ENCODE results near the gene IKBKG.
"Not testable (repeated sequence)": the region's sequence is repeated elsewhere in the genome, so short reads cannot be mapped to it uniquely, and the experiment has no call there.

IKBKG gene

DNA sequence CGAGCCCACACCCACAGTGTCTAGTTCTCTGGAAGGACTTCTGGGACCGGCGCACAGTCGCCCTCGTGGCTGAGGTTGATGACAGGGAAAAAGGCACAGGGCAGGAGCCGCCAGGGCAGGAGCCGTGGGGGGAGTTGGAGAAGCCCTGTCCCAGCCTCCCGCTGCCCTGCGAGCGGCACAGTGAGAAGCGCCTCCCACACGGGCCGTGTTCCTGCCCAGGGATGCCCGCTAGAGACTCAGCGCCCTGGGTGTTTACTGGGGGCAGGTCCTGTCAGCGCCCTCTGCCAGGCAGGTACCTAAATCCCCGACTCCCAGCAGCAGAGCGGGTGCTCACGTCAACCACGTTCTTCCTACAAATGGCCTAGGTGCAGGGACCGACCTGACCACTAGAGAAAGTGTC, 11.5 kb downstream of the IKBKG start:
- not testable (repeated sequence) for DNase-seq (ENCODE audit: low read depth in 2 of 2)

DNA sequence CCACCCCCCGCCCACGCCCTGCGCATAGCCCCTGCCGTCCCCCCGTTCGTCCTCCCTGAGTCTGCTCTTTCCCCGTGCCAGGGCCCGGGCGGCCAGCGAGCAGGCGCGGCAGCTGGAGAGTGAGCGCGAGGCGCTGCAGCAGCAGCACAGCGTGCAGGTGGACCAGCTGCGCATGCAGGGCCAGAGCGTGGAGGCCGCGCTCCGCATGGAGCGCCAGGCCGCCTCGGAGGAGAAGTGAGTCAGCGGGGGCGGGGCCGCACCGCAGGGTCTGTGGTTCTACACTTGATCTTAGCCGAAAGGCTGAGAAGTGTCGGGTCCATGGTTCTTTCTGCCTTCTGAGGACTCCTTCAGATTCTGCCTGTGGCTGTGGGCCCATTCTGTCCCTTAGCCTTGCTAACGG, 12.9 kb downstream of the IKBKG start:
- not testable (repeated sequence) for DNase-seq (ENCODE audit: low read depth in 2 of 2)

DNA sequence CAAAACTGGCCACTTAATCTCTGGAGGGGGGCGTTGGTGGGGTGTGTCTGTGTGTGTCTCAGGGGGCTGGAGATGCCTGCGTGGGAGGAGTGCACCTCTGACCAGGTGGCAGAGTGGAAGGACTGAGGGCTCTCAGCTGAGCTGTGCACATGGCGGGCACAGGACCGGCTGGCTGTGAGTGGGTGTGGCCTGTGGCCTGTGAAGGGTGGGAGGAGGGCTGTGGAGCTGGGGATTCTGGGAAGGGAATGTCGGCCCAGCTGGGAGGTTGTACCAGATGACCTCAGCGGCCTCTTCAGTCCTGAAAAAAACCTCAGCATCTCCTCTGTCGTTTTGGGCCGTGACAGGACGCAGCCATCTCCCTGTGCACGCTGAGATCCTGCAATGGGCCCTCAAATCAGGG, 14.9 kb downstream of the IKBKG start:
- DNase-seq (ENCODE audit: low read depth in 2 of 2) = not testable (repeated sequence)

DNA sequence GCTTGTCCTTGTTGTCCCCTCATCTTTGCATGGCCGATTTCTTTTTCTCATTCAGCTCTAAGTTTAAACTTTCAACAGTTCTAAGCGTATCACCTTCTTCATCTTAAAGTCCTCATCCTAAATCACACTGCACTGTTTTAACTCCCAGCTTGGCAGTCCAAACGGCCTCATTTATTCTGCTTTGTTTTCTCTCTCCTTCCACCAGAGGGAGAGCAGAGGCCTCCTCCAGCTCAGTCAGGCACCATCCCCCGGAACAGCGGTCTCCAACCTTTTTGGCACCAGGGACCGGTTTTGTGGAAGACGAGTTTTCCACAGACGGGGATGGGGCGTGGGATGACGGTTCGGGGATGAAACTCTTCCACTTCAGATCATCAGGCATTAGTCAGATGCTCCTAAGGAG, 22.9 kb downstream of the IKBKG start:
- not testable (repeated sequence) for DNase-seq (ENCODE audit: low read depth in 2 of 2)

DNA sequence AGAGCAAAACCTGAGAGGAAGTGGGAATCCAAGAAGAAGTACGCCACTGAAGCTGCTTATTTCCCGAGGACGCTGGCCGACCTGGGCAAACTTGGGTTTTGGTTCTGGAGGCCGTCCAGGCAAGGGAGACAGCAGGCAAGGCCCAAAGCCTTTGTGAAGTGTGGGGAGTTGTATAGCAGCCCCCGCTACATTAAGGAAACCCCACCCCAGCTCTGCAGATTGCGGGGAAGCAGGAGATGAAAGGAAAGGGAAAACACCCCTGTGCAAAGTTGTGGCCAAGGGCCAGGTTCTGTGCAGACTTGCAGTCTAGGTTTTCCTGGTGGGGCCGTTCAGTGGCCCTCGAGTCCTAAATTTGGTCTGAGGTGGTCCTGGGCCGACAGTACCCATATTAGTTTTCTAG, 25.6 kb downstream of the IKBKG start:
- DNase-seq (ENCODE audit: low read depth in 2 of 2) = not testable (repeated sequence)

DNA sequence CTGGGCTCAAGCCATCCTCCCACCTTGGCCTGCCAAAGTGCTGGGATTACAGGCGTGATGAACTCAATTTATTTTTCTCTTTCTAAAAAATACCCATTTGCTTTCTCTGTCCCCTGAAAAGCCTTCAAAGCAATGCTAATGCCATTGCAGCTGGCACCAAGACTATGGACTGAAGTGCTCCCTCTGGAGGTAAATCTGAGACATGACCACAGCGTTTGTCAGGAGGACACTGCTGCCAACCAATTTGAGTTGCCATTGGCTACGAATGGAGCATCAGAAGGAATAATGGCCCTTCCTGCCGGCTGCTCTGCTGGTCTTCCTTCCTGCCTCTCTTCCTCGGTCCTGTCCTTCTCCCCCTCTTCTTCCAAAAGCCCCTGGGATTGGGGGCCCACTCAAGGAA, 27.7 kb downstream of the IKBKG start:
- not testable (repeated sequence) for DNase-seq (ENCODE audit: low read depth in 2 of 2)

DNA sequence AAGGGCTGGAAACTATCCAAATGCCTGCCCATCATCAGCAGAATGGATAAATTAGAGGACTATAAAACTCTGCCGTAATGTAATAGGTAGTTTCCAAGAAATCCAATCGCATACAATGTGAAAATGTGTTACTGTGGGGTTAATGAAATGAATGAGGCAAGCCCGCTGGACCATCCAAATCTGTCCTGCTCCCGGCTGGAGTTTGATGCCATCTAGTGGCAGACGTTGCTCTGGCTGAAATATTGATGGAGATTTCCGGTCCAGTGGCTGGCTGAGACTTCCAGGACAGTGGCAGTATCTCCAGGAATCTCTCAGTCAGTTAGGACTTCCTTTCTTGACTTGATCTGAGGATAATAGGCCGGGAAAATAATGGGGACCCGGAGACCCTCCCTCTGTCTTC, 35.6 kb downstream of the IKBKG start:
- not testable (repeated sequence) for DNase-seq (ENCODE audit: low read depth in 2 of 2)

DNA sequence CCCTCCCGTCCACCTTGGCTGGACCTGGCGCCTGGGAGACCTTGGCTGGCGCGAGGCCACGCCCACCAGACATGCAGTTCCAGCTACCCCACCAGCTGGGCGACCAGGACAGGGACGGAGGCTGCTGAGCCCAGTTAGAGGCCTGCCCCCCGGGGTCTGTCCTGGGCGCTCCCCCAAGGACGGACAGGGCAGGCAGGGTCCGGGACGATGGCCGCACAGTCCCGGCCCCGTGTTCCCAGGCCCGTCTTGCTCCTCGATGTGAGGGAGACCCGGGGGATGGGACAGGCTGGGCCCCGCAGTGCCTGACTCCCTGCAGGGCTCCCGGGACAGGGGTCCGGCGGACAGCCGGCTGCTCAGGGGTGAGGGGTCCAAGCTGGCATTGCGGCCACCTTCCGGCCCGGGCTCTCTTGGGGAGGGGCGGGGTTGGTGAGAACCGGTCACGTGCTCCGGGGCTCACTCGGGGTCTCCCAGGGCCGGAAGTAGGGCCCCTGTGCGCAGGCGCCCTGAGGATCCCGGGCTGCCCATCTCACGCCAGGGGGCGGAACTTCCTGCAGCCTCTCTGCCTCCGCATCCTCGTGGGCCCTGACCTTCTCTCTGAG, 37.3 kb downstream of the IKBKG start, which contains the start of gene CTAG1A:
Gene CTAG1A (plus strand): TSS at position 549 of the 599 bp plus-strand sequence. CDS start 74 bp downstream, outside the sequence.
- DNase-seq (ENCODE audit: low read depth in 2 of 2) = not testable (repeated sequence)

DNA sequence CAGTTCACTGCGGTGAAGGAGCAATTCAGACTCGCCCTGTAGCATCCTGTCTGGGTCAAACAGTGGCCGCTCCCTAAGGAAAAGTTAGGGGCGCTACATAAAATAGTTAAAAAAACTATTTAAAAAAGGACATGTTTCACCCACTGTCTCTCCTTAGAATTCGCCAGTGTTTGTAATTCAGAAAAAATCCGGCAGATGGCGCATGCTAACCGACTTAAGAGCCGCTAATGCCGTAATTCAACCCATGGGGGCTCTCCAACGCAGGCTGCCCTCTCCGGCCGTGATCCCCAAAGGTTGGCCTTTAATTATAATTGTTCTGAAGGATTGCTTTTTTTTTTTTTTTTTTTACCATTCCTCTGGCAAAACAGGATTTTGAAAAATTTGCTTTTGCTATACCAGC, 43.0 kb downstream of the IKBKG start:
- DNase-seq (ENCODE audit: low read depth in 2 of 2) = not testable (repeated sequence)

DNA sequence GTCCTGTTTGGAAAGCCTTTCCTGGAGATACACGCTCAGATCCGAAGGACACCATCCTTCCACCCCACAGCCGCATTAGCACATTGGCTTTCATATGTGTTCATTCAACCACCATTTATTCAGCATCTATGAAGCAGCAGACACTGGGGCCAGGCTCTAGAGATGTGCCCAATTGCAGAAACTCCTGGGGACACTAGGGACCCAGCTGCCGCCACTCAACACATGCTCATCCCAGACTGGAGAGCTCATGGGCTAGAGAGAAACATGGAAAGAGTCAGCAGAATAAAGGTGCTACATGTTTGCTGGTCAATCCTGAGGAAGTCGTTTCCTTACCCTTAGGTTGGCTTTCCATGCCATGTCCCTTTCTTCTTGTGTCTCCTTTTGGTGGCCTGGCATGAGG, 45.1 kb downstream of the IKBKG start:
- DNase-seq (ENCODE audit: low read depth in 2 of 2) = no peak

DNA sequence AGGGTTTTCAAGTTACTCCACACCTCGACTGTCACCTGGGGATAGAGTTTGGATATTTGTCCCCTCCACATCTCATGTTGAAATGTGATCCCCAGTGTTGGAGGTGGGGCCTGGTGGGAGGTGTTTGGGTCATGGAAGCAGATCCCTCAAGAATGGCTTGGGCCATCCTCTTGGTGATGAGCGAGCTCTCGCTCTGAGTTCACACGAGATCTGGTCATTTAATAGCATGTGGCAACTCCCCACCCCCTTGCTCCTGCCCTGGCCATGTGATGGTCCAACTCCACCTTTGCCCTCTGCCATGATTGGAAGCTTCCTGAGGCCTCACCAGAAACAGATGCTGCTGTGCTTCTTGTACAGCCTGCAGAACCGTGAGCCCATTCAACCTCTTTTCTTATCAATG, 45.8 kb downstream of the IKBKG start:
- no peak for DNase-seq (ENCODE audit: low read depth in 2 of 2)

DNA sequence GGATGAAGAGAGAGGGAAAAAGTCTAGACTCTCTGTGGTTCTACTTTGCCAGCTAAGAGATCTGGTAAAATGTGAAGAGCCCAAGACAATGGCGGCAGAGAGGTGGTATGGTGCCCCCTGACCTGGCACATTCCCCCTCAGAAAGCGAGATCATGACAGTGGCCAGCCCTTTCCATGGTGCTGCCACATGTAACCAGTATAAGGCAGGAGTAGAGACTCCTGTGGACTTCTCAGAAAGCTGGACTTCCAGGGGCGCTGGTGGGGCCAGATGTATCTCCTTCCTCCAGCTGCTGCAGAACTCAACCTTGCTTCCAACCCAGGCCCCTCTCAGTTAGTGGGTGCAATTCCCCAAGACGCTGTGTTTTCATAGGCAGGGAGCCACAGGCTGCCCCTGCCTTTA, 47.1 kb downstream of the IKBKG start:
- DNase-seq (ENCODE audit: low read depth in 2 of 2) = no peak

DNA sequence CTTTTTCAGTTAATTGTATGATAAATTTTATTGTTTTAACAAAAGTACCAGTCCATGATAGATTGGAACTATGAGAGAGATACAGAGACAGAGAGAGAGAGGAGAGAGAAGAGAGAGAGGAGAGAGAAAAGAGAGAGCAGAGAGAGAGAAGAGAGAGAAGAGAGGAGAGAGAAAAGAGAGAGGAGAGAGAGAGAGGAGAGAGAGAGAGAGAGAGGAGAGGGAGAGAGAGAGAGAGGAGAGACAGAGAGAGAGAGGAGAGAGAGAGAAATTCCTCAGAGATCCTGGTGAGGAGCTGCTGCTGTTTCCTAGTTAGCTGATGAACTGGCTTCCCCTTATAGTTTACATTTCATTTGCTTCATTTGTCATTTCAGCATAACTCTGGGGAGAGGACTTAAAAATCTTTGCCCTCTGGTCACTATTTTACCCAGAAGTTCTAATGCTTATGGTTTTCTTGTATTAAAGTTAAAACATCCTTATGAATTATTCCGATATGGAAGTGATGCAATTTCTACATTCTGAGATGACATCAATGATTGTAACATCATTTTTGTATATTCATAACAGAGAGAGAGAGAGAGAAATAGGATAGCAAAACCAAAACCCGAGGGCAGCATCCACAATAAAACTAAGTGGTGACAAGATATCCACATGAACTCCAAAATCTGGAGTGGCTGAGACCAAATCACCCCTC, 48.3 kb downstream of the IKBKG start:
- DNase-seq (ENCODE audit: low read depth in 2 of 2) = no peak

DNA sequence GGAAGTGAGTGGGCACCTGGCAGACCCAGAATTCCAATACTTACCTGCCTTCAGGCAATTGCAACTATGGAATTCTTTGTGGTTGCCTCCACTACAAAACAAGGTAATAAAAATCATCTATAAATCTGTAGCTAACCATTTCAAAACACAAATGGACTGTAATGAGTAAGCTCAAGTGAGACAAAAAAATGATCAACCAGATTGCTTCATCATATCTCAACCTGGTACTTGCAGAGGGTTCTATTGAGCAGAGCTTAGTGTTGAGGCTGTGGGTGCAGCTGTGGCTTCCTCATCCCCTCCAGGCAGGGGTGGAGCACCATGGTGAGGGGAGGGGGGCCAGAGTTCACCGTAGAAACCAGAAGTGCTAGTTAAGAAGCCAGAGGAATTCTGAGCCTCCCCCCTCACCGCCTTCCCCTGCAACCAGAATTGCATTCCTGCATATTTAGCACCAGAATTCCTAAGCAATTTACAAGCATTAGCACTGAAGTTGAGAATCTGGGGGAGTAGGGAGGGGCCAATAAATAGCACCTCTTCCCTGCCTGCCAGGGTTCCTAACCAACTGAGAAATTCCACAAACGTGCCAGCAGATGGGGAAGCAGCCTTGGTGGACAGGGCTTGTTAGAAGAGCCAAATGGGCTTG, 49.0 kb downstream of the IKBKG start:
- DNase-seq (ENCODE audit: low read depth in 2 of 2) = no peak

DNA sequence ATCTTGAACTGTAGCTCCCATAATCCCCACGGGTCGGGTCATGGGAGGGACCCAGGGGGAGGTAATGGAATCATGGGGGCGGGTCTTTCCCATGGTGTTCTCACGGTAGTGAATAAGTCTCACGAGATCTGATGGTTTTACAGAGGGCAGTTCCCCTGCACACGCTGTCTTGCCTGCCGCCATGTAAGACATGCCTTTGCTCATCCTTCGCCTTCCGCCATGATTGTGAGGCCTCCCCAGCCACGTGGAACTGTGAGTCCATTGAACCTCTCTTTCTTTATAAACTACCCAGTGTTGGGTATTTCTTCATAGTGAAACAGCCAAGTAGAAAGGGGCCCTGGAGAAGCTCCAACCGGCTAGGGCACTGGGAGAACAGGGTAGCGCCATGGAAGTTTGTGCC, 49.8 kb downstream of the IKBKG start:
- DNase-seq (ENCODE audit: low read depth in 2 of 2) = no peak

DNA sequence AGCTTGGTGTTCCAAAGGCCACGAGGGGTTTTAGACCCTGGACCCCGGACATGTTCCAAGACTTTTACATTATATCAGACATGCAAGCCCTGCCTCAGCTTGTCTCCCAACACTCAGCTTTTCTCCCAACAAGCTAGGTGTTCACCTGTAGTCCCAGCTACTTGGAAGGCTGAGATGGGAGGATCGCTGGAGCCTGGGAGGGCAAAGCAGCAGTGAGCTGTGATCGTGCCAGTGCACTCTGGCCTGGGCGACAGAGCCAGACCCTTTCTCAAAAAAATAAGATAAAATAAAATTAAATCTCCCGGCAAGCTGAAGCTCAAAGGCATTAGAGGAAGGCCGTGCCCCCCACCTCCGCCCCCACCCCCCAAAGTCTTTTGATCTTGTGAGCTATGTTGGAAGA, 51.2 kb downstream of the IKBKG start:
- DNase-seq (ENCODE audit: low read depth in 2 of 2) = no peak

DNA sequence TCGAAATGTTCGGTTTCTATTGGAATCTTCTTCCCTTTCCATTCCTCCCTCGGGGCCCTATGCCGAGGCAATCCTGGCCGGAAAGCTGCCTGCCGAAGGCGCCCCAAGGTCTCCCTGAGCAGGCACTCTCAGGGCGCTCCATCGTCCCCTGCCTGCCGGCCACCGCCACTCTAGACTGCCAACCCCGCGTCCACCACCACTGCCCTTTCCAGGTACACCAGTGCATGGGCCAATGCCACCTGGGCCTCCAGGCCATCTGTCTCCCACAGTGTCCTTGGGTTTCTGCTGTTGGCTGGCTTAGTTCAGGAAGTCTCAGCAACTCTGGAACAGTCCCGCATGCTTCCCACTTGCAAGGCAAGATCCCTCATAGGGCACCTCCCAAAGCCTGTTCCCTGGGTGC, 52.1 kb downstream of the IKBKG start:
- DNase-seq (ENCODE audit: low read depth in 2 of 2) = no peak

DNA sequence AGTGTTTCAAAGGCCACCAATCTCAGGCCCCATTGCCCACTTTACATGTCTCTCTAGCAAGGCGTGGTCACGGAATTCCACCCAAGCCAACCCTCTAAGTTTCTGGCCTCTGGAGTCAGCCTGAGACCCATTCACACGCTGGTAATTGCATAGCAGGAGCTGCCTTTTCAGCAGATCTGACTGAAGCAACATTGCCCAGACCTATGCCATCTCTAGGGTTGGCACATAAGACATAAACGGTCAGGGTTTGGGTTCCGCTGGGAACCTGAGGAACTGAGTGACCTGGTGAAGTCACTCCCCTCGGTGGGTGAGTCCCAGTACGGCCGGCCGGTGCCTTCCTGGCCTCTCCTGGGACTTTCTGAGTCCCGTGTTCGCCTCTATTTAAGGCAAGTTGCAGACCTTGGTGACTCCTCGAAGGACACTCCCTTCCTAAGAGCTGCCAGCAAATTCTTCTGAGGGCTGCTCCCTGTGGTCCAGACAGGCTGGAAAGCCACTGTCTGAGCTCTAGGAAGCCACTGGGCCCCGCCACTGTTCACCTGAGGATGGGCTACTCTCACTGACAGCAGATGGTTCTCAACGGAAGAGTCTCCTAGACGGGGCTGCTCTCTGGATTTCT, 53.4 kb downstream of the IKBKG start:
- DNase-seq (ENCODE audit: low read depth in 2 of 2) = no peak

DNA sequence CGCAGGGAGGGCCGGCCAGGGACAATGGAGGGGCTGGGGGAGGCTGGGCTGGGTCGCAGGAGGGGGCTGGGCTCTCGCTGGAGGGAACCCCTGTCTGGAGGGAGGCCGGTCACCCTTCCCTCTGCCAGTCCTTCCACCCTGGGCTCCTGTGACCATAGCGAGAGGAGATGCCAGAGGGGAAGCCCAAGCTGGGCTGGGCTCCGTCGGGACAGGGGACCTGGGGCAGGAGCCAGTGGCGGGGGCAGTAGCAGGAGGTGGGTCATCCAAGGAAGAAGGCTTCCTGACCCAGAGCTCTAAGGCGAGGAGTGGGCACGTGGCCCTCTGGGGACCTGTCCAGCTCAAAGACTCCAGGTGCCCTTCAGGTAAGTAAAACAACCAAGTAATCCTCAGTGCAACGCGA, 54.8 kb downstream of the IKBKG start:
- DNase-seq (ENCODE audit: low read depth in 2 of 2) = no peak

DNA sequence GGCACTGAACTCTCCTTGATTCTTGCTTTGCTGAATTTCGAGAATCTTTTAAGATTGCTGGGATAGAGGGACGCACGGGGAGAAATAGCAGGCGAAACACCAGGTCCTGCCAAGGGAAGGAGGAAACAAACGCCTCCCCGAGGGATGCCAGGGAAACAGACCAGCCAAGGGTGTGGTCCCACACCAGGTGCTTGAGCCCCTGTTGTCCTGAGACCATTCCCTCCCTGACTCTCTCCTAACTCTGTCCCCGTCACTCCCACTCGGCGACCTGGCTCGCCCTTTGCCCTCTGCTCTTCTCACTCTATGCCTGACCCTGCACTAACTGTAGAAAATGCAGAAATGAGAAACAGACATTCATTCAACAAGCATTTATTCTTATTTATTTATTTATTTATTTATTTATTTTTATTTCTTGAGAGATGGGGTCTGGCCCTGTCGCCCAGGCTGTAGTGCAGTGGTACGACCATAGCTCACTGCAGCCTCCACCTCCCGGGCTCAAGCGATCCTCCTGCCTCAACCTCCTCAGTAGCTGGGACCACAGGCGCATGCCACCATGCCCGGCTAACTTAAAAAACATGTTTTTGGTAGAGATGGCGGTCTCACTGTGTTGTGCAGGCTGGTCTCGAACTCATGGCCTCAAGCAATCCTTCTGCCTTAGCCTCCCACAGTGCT, 55.5 kb downstream of the IKBKG start:
- no peak for DNase-seq (ENCODE audit: low read depth in 2 of 2)

DNA sequence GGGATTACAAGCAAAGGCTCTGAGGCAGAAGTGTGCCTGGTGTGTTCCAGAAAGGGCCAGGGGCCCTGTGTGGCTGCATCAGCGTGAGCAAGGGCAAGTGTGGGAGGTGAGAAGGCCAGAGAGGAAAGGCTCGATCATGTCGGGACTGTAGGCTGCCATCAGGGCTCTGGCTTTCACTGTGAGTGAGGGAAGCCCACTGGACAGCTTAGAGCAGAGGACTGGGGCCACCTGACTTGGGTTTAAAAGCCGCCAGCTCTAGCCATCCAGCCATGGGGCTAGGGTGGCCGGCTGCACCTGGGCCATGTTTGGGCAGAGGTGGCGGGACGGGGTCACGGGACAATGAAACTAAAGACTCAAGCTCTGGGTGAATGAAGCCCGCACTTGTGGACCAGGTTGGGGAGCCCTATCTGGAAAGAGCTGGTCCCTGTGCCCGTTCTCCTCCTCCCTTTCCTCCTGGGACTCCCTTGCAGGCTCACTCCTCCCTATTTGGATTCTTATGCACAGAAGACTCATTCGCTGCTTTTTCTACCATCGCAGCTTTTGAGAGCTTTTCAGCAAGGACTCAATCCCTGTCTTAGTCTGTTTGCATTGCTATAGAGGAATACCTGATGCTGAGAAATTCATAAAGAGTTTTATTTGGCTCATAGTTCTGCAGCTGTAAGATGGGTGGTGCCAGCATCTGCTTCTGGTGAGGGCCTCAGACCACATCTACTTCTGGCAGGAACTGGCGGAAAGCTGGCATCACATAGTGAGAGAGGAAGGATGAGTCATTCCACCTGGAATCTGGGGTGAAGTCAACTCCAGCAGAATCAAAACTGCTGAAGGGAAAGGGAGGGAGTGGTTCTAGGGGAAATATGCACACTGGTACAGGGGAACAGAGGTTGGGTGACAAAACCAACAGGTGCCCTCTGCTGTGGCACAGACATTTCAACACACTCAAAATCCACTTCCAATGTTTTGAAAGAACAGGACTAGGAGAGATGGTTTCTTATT, 56.3 kb downstream of the IKBKG start:
- no peak for DNase-seq (ENCODE audit: low read depth in 2 of 2)
